Right lobe of liver (tissue), 6 donors: Measurements from ENCODE around the gene SNTB2. TPM values are rescaled to one million over a fixed set of nuclear protein-coding genes. Genes with fewer than 3 reads are reported as not detected.

Experiments
- ATAC-seq, 4 donors: fragments of 200-7000 bp; cut with Tn5 transposase; one replicate each; pipeline ENCODE4 v1.9.1; 2020; ENCODE audit warnings: mild to moderate bottlenecking in 4 of 4, moderate library complexity in 4 of 4
- DNase-seq, 3 donors: peaks; one replicate each; pipeline ENCODE4 v3.0.0-alpha.2; 2020
- H3K27ac ChIP-seq, 3 donors: fragments of 200-600 bp; one replicate each; pipeline ENCODE4 v1.8.0; 2022
- H3K27me3 ChIP-seq, 2 donors: fragments of 200-600 bp; one replicate each; pipeline ENCODE4 v1.8.0; 2022
- H3K36me3 ChIP-seq, 4 donors: fragments of 200-600 bp; sonication (generic) in 1 of 4; one replicate each; pipeline versions ENCODE4 v1.5.1 to v1.8.0; 2017 to 2022; ENCODE audit warnings: control low read depth in 1 of 4
- H3K4me1 ChIP-seq, 4 donors: fragments of 200-600 bp; sonication (generic) in 1 of 4; one replicate each; pipeline versions ENCODE4 v1.5.1 to v1.8.0; 2017 to 2022; ENCODE audit warnings: control low read depth in 1 of 4
- H3K4me3 ChIP-seq, 3 donors: fragments of 200-600 bp; one replicate each; pipeline ENCODE4 v1.8.0; 2022
- H3K9me3 ChIP-seq, 4 donors: fragments of 200-600 bp; sonication (generic) in 1 of 4; one replicate each; pipeline versions ENCODE4 v1.5.1 to v1.8.0; 2017 to 2022; ENCODE audit warnings: control low read depth in 1 of 4
- CTCF ChIP-seq, 4 donors: fragments of 200-600 bp in 3 of 4; fragments of 450-650 bp in 1 of 4; IDR thresholded peaks; one replicate each; pipeline versions ENCODE4 v1.5.1 to v1.8.0; 2016 to 2022; ENCODE audit warnings: antibody characterized with exemption in 4 of 4, mild to moderate bottlenecking in 2 of 4
- POLR2A ChIP-seq: fragments of 450-650 bp; IDR thresholded peaks from one replicate; pipeline ENCODE4 v1.6.1; 2017; ENCODE audit warnings: antibody characterized with exemption, mild to moderate bottlenecking
- WGBS: methylation state at CpG from one replicate; pipeline ENCODE4 v1.1.6; 2018; ENCODE audit warnings: low coverage, low lambda C conversion rate; ENCODE audit not compliant: insufficient coverage; ENCODE audit errors: missing lambda C conversion rate; 5-methylcytosine and 5-hydroxymethylcytosine counted together
- intact Hi-C, 2 donors: fragments of 100-400 bp; cut with DNase I; formaldehyde crosslinking; loops; one replicate each; pipeline versions ENCODE4 v1.11.2 to v1.14.1; 2022
- total RNA-seq, 6 experiments: library from RNA; depleted of rRNA in 2 of 6; stranded (reverse); fragments of >200 nt in 2 of 6; fragmentation: NEBNext Ultra II Directional in 3 of 6; extraction: Animal tissue kit (Norgen Biotek cat#: 25700) in 3 of 6; gene quantifications; one replicate each; pipeline versions ENCODE4 v1.1.0 to v1.2.4, GENCODE V29; 2016 to 2023
- donor health status: DM: no; HTN: yes; CAD: no.
- donor health status: DM: no; HTN: no; CAD: no.
- donor health status: DM: no; HTN: no; CAD: no.
- donor health status: DM: no; HTN: yes; CAD: no.
- donor health status: DM: no; HTN: yes; CAD: no.

SNTB2 gene
- total RNA-seq, 6 experiments from 2014 or later = 7.5 to 13.9 (median 10.6) TPM

GRCh38 chr16:69301861-69302260, 114.9 kb downstream of the SNTB2 start:
- no peaks in the 10 kb centered on the region for H3K27me3 ChIP-seq
- DNase-seq = peak in 1 of 3 donors; percentile 27
- no peak overlapping the region for H3K4me3 ChIP-seq
- no peak overlapping the region for H3K27ac ChIP-seq
- intact Hi-C loops = no loop called here
- peaks cover 0 to 27% (median 0%) of the 10 kb centered on the region in 4 donors for H3K36me3 ChIP-seq
- ATAC-seq = no peak
- no peaks in the 10 kb centered on the region for H3K4me1 ChIP-seq
- TF ChIP-seq POLR2A (no peak), CTCF (IDR thresholded peaks at IDR 0.05) (no peak)
- no peaks in the 10 kb centered on the region for H3K9me3 ChIP-seq
- WGBS = 90% methylated on average over 2 of the region's 4 CpGs

GRCh38 chr16:69302301-69302700, 115.3 kb downstream of the SNTB2 start:
- H3K4me1 ChIP-seq = no peaks in the 10 kb centered on the region
- 98% methylated on average over 4 of the region's 4 CpGs for WGBS
- no peak overlapping the region for H3K27ac ChIP-seq
- no peaks in the 10 kb centered on the region for H3K27me3 ChIP-seq
- peaks cover 0 to 27% (median 0%) of the 10 kb centered on the region in 4 donors for H3K36me3 ChIP-seq
- no peak overlapping the region for H3K4me3 ChIP-seq
- TF ChIP-seq CTCF (IDR thresholded peaks at IDR 0.05) (no peak), POLR2A (no peak)
- intact Hi-C loops = no loop called here
- ATAC-seq (no peak), DNase-seq (peak in 1 of 3 donors; percentile 20)
- H3K9me3 ChIP-seq = no peaks in the 10 kb centered on the region

GRCh38 chr16:69306031-69306430, 119.1 kb downstream of the SNTB2 start:
- H3K36me3 ChIP-seq = peaks cover 0 to 11% (median 0%) of the 10 kb centered on the region in 4 donors
- 91% methylated on average over 1 of the region's 1 CpG for WGBS
- H3K27me3 ChIP-seq = no peaks in the 10 kb centered on the region
- no peak overlapping the region for H3K4me3 ChIP-seq
- intact Hi-C loops = no loop called here
- H3K4me1 ChIP-seq = no peaks in the 10 kb centered on the region
- TF ChIP-seq CTCF (IDR thresholded peaks at IDR 0.05) (no peak), POLR2A (no peak)
- H3K9me3 ChIP-seq = no peaks in the 10 kb centered on the region
- no peak overlapping the region for H3K27ac ChIP-seq
- no peak for ATAC-seq
- no peak for DNase-seq

GRCh38 chr16:69307091-69307490, 120.1 kb downstream of the SNTB2 start:
- no peaks in the 10 kb centered on the region for H3K9me3 ChIP-seq
- TF ChIP-seq CTCF (IDR thresholded peaks at IDR 0.05) = no peak
- no peak for TF ChIP-seq POLR2A
- intact Hi-C loops = no loop called here
- 57% methylated on average over 1 of the region's 1 CpG for WGBS
- DNase-seq (no peak), ATAC-seq (no peak)
- H3K27me3 ChIP-seq = no peaks in the 10 kb centered on the region
- H3K4me1 ChIP-seq = peaks cover 0 to 2% (median under 1%) of the 10 kb centered on the region in 4 donors
- no peak overlapping the region for H3K27ac ChIP-seq
- H3K36me3 ChIP-seq = peaks cover 0 to under 1% (median 0%) of the 10 kb centered on the region in 4 donors
- H3K4me3 ChIP-seq = no peak overlapping the region

- DNase-seq (peak in 1 of 3 donors; percentile 3), ATAC-seq (no peak)
- Histone ChIP-seq H3K36me3 (no peaks in the 10 kb centered on the region), H3K27me3 (no peaks in the 10 kb centered on the region), H3K27ac (no peak overlapping the region), H3K4me3 (no peak overlapping the region), H3K4me1 (peaks cover 0 to 9% (median 4%) of the 10 kb centered on the region in 4 donors), H3K9me3 (no peaks in the 10 kb centered on the region)
- TF ChIP-seq CTCF (IDR thresholded peaks at IDR 0.05) (no peak), POLR2A (no peak)
- intact Hi-C loops = no loop called here
- 84% methylated on average over 2 of the region's 2 CpGs for WGBS
Measured at GRCh38 chr16:69307856-69308255, 120.9 kb downstream of the SNTB2 start.
